Calu3 (cell line): ENCODE measurements around the gene NOD1. TPM values are rescaled to one million over a fixed set of nuclear protein-coding genes. Genes with fewer than 3 reads are reported as not detected.

Source experiments
- BruUV-seq: library from RNA; stranded (reverse); fragments of 400-500 nt; replicated peaks from 2 replicates; lab custom pipeline; 2021; lab: Mats Ljungman, UMichigan
- CTCF ChIA-PET: fragments of 300-600 bp; sonication (Branson Sonifier 250); formaldehyde crosslinking; loops from one replicate; lab custom pipeline; 2022; ENCODE audit warnings: antibody characterized with exemption; lab: Charles Lee
- DNase-seq: peaks from one replicate; pipeline ENCODE4 v3.0.0; 2022
- H3K27ac Mint-ChIP-seq: one replicate; pipeline ENCODE4 v1.8.0; 2022; ENCODE audit warnings: mixed read lengths; ENCODE audit not compliant: unreplicated experiment
- H3K27me3 Mint-ChIP-seq: one replicate; pipeline ENCODE4 v1.8.0; 2022; ENCODE audit warnings: mixed read lengths; ENCODE audit not compliant: unreplicated experiment
- H3K36me3 Mint-ChIP-seq: one replicate; pipeline ENCODE4 v1.8.0; 2022; ENCODE audit warnings: mild to moderate bottlenecking, moderate library complexity, mixed read lengths; ENCODE audit not compliant: insufficient read depth, unreplicated experiment
- H3K4me1 Mint-ChIP-seq: one replicate; pipeline ENCODE4 v1.8.0; 2022; ENCODE audit warnings: mild to moderate bottlenecking, low read depth, mixed read lengths; ENCODE audit not compliant: unreplicated experiment
- H3K4me3 Mint-ChIP-seq: one replicate; pipeline ENCODE4 v1.8.0; 2022; ENCODE audit warnings: mild to moderate bottlenecking, low read depth, moderate library complexity, mixed read lengths; ENCODE audit not compliant: unreplicated experiment
- H3K9me3 Mint-ChIP-seq: one replicate; pipeline ENCODE4 v1.8.0; 2022; ENCODE audit warnings: low read depth, mixed read lengths; ENCODE audit not compliant: unreplicated experiment
- intact Hi-C: fragments of 100-400 bp; cut with micrococcal nuclease; formaldehyde crosslinking; loops from one replicate; pipeline ENCODE4 v1.10.0; 2022; ENCODE audit not compliant: unreplicated experiment
- total RNA-seq: library from RNA; stranded (reverse); gene quantifications from 2 replicates; pipeline ENCODE4 v1.2.3, GENCODE V29; 2022
- TF ChIP-seq, protein P1 (sequence below): fragments of 200-600 bp; IDR thresholded peaks from one replicate; pipeline ENCODE4 v1.8.0; 2022; ENCODE audit warnings: antibody characterized with exemption; ENCODE audit not compliant: unreplicated experiment

NOD1 gene
- total RNA-seq, 1 experiment from 2014 or later, result 11.7 TPM

DNA sequence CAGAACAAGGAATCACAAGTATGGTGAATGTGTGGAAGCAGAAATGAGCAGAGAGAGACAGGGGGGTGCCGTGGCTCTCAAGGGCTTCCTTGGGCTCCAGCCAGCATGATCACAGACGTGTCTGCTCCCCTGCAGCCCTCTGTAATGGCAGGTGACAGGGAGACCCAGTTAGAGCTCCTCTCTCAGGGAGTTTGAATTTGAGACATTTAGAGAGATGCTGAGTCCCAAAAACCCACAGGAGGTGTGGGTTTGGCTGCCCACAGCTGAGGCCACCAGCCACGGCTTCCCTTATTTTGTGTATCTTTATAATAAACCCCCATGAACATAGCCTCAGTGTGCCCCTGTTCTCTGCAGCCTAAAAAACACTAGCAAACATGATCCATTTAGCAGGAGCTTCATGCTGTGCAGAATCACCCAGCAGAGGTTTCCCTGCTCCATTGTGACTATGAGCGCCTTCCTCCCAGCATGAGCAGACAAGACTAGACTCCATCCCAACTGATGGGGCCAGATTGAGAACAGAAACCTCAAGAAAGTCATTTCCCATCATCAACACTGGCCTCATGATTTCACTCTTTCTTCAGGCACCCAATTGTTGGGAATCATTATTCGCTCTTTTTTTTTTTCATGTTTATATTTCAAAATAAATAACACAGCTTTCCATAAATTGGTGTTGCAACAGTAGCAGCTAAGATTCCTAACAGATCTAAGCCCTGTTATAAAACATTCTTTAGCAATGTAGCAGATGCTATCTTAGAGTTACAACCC lies 13.4 kb downstream of the NOD1 start:
- BruUV-seq, result no TSS peak
- CTCF ChIA-PET, result interaction anchor here (0.7 to 1.1 kb wide), 3 partner anchors 12 to 38 kb away, joined by 3 to 4 read pairs (median 3); partner anchors contain the start of gene NOD1
- Mint-ChIP-seq H3K27me3 (no peaks in the 10 kb centered on the region), H3K9me3 (no peaks in the 10 kb centered on the region), H3K27ac (no peak overlapping the region), H3K4me3 (no peak overlapping the region), H3K4me1 (peaks cover 11% of the 10 kb centered on the region), H3K36me3 (no peaks in the 10 kb centered on the region)
- TF ChIP-seq, protein P1, sequence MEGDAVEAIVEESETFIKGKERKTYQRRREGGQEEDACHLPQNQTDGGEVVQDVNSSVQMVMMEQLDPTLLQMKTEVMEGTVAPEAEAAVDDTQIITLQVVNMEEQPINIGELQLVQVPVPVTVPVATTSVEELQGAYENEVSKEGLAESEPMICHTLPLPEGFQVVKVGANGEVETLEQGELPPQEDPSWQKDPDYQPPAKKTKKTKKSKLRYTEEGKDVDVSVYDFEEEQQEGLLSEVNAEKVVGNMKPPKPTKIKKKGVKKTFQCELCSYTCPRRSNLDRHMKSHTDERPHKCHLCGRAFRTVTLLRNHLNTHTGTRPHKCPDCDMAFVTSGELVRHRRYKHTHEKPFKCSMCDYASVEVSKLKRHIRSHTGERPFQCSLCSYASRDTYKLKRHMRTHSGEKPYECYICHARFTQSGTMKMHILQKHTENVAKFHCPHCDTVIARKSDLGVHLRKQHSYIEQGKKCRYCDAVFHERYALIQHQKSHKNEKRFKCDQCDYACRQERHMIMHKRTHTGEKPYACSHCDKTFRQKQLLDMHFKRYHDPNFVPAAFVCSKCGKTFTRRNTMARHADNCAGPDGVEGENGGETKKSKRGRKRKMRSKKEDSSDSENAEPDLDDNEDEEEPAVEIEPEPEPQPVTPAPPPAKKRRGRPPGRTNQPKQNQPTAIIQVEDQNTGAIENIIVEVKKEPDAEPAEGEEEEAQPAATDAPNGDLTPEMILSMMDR, result no peak
- DNase-seq, result no peak
- intact Hi-C loops, result no loop called here

DNA sequence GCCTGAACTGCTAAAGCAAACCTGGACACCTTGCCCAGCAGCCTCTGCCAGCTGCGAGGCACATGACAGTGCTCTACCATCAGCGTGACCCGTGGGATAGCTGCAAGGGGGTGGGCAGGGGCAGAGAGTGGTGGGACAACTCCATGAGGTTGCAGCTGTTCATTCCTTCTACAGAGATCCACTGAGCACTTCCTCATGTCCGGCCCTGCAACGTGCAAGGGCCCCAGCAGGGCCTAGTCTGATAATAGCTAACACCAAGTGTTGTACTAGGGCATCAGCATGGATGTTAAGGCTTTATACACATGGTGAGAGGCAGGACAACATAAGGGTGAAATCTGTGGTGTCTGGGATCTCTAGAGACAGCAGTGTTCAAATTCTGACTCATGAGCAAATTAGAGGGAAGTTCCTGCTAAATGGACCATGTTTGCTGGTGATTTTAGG lies 14.3 kb downstream of the NOD1 start:
- no peaks in the 10 kb centered on the region for H3K9me3 Mint-ChIP-seq
- no peaks in the 10 kb centered on the region for H3K27me3 Mint-ChIP-seq
- no peak for DNase-seq
- intact Hi-C loops, result no loop called here
- H3K4me1 Mint-ChIP-seq, result peaks cover 14% of the 10 kb centered on the region
- BruUV-seq, result no TSS peak
- H3K4me3 Mint-ChIP-seq, result no peak overlapping the region
- peaks cover 3% of the 10 kb centered on the region for H3K36me3 Mint-ChIP-seq
- TF ChIP-seq, protein P1, result no peak
- no peak overlapping the region for H3K27ac Mint-ChIP-seq
- CTCF ChIA-PET, result no interaction called here

DNA sequence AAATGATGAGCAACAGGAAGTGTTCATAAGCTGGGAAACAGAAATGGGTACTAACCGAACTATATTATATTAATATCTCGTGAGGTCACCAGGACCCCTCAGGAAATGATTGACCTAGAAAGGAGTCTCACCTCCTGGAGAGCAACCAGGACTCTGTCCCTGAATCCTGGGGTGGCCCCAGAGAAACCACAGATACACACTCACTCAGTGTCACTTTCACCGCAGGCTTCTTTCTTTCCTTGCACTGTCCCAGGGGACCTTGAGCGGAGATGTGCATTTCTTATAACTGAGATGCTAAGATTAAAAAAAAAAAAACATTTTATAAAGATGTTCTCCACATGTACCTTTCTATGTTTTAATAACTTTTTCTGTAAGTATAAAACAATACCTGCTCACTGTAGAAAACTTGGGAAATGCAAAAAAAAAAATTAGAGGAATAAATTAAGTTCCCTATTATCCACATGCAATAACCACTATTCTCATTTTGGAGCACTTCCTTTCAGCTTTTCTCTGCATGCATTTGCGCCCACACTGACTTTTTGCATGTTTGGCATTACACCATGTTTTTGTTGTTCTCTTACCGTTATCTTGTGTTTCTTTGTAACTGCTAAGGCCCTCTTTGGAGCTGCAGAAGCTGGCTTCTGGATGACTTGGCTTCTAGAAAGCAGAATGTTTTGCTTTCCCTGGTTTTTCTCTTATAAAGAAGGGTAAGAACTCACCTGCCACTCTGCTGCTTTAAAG lies 15.0 kb downstream of the NOD1 start:
- CTCF ChIA-PET, result no interaction called here
- Mint-ChIP-seq H3K9me3 (no peaks in the 10 kb centered on the region), H3K4me1 (peaks cover 12% of the 10 kb centered on the region), H3K27ac (no peak overlapping the region), H3K4me3 (no peak overlapping the region), H3K36me3 (peaks cover 5% of the 10 kb centered on the region), H3K27me3 (no peaks in the 10 kb centered on the region)
- no TSS peak for BruUV-seq
- DNase-seq, result no peak
- TF ChIP-seq, protein P1, result no peak
- intact Hi-C loops, result no loop called here

DNA sequence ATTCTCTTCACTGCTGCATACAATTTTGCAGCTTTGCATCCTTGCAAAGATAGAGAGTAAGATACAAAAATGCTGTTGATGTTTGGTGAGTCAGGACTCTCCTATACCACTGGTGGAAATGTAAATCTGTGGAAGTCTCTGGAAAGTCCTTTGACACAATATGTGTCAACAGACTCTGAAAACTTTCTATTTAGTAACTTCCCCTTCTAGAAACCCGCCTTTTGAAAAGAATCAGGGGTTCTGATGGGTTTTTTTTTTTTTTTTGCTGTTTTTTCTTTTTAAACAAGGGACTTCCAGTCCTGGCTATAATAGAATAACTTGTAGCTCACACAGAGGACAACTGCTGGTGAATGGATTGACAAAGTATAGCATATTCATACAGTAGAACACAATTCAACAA lies 16.4 kb downstream of the NOD1 start:
- TF ChIP-seq, protein P1, result no peak
- Mint-ChIP-seq H3K36me3 (peaks cover 5% of the 10 kb centered on the region), H3K4me3 (no peak overlapping the region), H3K27me3 (no peaks in the 10 kb centered on the region), H3K27ac (no peak overlapping the region), H3K9me3 (no peaks in the 10 kb centered on the region), H3K4me1 (peaks cover 12% of the 10 kb centered on the region)
- no peak for DNase-seq
- CTCF ChIA-PET, result interaction anchor here (0.7 kb wide), 1 partner anchor 46 kb away, joined by 9 read pairs; no protein-coding TSS in a partner anchor
- intact Hi-C loops, result no loop called here
- no TSS peak for BruUV-seq
